PC-3 (cell line): ENCODE data around the gene RPS13.

Experiments used
- EZH2 ChIP-seq: fragments of 300-600 bp; sonication (generic); IDR thresholded peaks from one replicate; pipeline ENCODE4 v1.6.1; 2017; ENCODE audit warnings: antibody characterized with exemption, mild to moderate bottlenecking, low read length; ENCODE audit not compliant: unreplicated experiment
- EZH2phosphoT487 ChIP-seq: fragments of 300-600 bp; sonication (generic); IDR thresholded peaks from 2 replicates; pipeline ENCODE4 v1.6.1; 2018; ENCODE audit warnings: mild to moderate bottlenecking, antibody characterized with exemption, low read length, borderline replicate concordance
- TF ChIP-seq, protein P1 (sequence below): fragments of 300-600 bp; sonication (generic); conservative IDR thresholded peaks from 2 replicates; pipeline ENCODE4 v1.5.1; 2017; ENCODE audit warnings: antibody characterized with exemption, low read depth, mild to moderate bottlenecking, low read length

- TF ChIP-seq, protein P1, sequence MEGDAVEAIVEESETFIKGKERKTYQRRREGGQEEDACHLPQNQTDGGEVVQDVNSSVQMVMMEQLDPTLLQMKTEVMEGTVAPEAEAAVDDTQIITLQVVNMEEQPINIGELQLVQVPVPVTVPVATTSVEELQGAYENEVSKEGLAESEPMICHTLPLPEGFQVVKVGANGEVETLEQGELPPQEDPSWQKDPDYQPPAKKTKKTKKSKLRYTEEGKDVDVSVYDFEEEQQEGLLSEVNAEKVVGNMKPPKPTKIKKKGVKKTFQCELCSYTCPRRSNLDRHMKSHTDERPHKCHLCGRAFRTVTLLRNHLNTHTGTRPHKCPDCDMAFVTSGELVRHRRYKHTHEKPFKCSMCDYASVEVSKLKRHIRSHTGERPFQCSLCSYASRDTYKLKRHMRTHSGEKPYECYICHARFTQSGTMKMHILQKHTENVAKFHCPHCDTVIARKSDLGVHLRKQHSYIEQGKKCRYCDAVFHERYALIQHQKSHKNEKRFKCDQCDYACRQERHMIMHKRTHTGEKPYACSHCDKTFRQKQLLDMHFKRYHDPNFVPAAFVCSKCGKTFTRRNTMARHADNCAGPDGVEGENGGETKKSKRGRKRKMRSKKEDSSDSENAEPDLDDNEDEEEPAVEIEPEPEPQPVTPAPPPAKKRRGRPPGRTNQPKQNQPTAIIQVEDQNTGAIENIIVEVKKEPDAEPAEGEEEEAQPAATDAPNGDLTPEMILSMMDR = no peak
- no peak for TF ChIP-seq EZH2phosphoT487
- TF ChIP-seq EZH2 = no peak
Observed at GRCh38 chr11:17102462-17102861, 25.0 kb upstream of the RPS13 start.
